ENCODE results near the gene KCP. TPM values are rescaled to one million over a fixed set of nuclear protein-coding genes. Genes with fewer than 3 reads are reported as not detected.
"Not testable (repeated sequence)": the region's sequence is repeated elsewhere in the genome, so short reads cannot be mapped to it uniquely, and the experiment has no call there.

The KCP gene
- total RNA-seq, 1 experiment from 2014 or later, result not detected

DNA sequence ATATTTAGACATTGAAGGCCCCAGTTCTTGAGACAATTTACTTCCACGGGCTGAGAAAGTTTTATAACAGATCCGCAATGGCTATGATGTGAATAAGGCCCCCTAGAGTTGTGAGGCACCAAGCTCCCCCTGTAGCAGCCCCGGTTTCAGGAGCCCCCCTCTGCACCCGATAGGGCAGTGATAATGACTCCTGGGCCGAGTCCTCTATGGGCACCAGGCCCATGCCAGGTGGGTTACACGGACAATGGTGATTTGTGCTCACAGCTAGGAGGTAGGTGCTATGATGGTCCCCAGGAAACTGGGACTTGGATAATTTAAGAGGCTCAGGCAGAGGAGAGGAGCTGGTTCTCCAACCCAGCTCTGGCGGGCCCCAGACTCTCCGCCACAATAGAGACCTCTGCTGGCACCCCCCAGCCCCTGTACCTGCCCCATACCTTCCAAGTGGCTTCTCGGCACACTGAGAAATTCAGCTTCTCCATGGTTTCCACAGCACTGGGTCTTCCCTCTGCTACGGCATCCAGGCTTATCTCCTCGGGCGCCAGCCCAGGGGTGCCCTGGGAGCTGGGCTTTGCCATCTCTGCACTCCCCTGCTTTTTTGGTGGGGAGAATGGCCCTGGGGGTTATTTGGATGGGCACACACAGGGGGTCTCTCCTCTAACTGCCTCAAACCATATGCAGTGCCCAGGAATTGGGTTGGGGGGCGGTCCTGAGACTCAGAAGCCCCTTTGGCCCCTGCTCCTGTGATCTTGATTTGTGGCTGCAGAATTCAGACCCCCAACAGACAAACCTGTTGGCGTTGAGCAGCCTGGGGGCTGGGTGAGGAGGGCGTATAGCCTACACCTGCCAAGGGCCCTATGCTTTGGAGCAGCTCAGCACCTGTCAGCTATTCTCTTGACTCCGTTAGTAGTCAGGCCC is 12.2 kb upstream of the KCP start:
- DNase-seq (ENCODE audit: extremely low read depth, low read depth), result no peak

DNA sequence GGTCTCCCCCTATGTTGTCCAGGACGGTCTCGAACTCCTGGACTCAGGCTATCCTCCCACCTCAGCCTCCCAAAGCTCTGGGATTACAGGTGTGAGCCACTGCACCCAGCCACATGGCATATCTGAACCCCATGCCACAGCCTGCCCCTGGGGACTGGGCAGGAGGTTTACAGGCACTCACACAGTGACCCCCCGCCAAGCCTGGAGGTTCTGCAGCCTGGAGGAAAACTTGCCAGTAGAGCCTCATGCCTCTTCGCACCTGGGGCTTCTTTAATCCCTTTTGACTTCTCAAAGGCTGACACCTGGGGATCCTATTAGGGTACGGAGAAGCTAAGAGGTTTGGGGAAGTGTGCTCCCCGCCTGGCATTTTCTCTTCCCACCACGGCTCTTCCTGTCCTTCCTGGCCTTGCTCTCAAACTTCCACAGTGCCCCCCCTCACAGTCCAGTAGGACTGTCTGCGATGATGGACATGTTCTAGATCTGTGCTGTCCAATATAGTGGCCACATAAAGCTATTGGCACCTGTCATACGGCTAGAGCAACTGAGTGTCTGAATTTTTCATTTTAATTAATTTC is 11.4 kb upstream of the KCP start:
- no peak for DNase-seq (ENCODE audit: extremely low read depth, low read depth)

DNA sequence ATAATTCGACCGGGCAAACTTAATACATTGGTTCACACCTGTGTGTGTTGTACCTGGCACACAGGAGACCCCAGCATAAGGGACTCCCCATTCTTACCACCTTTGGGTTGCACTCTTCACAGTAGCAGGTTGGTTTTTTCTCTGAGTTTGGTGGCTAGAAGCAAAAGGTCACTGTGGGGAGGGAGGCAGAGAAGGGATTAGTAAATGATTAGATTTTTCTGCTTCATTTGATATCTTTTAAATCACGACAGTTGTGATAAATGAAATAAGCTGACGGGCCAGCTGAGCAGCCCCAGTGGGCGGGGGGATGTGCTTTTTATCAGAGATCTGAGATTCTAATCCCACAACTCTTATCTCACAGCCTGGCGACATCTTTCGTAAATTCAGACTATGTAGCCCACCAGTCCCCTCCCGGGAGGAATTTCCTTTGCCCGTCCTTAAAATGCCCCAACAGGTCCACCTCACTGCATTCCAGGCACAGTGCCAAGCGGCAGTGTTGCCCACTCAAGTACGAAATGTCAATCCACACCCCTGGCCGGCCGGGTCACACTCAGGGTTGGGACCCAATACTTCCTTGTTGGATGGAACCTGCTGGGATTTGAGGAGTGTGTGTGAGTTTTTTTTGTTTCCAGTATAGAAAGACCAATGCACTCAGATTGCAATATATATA is 10.5 kb upstream of the KCP start:
- no peak for DNase-seq (ENCODE audit: extremely low read depth, low read depth)

DNA sequence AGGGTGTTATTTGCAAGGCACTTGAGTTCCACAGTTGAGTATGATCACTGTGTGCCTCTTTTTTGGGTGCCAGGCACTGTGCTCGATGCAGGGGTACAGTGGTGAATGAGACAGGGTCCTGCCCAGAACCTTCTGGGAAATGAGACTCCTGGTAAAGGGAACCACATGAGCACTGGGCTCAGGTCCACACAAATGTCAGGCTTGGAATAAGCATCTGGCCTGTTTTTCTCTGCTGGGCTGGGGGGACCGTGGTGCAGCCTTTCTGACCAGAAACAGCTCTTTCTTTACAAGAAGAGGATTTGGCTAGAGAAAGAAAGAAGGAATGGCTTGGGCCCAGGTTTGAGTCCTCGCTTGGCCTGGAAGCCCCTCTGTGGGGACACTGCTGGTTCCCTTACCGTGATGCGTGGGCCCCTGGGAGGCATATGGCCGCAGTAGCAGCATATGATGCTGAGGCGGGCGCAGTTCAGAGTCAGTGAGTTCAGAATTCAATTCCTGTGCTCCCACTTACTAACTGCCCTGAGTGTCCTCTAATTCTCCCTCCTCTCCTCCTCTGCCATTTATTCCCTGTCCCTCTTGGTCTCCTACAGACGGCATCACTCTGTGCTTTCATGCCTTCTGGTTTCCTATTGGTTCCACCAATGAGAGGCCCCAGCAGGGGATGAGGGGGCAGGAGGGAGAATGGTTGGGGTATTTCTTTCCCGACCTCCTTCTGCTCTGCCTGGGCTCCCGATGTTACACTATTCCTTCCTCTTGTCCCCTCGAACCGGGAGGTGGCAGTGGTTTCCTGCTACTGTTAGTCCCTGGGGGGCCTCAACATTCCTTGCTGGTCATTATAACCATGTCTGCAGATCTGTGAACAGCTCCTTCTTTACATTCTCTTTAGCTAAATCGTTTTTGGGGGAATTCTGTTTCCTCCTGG is 9.6 kb upstream of the KCP start:
- no peak for DNase-seq (ENCODE audit: extremely low read depth, low read depth)

DNA sequence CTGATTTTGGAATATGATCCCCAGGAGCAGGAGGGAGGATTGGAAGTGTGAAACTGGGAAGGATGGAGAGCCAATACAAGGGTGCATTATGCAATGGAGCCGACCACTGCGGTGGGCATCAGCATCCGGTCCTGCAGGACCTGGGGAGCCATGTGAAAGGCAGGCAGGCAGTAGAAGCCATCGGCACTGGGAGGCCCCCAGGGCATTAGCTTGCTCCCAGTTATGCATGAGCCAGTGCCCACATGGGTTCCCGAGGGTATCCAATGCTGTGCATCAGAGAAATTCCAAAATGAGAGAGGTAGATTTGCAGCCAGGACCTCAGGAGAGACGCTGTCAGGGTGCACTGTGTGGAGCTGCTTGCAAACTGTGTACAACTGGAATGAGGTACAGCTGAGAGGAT is 8.7 kb upstream of the KCP start:
- no peak for DNase-seq (ENCODE audit: extremely low read depth, low read depth)

DNA sequence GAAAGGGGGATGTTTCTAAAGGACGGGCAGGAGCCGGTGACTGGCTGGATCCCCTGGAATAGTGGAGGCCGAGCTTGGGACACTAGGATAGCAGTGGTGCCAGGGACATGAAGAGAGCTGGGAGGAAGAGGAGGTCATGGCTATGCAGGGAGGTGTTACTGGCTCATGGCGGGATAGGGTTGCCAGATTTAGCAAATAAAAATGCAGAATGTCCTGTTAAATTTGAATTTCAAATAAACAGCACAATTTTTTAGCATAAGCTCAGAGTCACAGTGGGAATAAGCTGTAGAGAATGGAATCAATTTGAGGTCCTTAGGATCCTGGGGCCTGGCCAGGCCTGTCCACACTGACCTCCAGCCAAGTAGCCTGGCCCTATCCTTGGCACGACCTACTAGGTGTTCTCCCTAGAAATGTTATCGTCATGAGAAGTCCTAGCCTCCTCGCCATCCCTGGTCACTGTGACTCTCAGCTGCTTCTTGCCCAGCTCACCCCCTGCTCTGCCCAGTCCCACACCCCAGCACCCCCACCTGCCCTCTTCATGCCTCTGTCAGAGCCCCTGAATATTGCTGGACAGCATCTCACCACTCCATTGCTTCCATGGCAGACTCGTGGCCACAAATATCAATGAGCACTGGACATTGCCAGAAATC is 7.6 kb upstream of the KCP start:
- no peak for DNase-seq (ENCODE audit: extremely low read depth, low read depth)

DNA sequence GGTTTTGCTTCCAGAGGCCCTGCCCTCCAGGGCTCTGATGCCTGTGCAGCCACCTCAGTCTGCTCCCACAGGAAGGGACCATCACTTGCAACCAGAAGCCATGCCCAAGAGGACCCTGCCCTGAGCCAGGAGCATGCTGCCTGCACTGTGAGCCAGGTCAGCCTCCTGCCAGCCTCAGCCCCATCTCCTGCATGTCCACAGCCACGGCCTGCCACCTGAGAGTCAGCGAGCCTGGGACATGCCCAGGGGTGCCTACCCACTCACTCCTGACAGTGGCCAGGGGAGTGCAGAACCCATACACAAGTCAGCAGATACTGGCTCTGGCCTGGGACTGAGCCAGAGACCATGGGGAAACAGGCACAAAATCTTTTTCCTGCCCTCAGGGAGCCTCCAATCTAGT is 6.6 kb upstream of the KCP start:
- DNase-seq (ENCODE audit: extremely low read depth, low read depth), result no peak

DNA sequence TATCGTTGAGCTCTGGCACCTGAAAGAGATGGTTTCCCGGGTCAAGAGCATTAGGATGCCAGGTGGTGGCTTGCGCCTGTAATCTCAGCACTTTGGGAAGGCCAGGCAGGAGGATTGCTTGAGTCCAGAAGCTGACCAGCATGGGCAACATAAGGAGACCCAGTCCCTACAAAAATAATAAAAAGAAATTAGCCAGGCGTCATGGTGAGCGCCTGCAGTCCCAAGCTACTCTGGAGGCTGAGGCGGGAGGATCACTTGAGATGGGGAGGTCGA is 6.1 kb upstream of the KCP start:
- DNase-seq (ENCODE audit: extremely low read depth, low read depth), result no peak

DNA sequence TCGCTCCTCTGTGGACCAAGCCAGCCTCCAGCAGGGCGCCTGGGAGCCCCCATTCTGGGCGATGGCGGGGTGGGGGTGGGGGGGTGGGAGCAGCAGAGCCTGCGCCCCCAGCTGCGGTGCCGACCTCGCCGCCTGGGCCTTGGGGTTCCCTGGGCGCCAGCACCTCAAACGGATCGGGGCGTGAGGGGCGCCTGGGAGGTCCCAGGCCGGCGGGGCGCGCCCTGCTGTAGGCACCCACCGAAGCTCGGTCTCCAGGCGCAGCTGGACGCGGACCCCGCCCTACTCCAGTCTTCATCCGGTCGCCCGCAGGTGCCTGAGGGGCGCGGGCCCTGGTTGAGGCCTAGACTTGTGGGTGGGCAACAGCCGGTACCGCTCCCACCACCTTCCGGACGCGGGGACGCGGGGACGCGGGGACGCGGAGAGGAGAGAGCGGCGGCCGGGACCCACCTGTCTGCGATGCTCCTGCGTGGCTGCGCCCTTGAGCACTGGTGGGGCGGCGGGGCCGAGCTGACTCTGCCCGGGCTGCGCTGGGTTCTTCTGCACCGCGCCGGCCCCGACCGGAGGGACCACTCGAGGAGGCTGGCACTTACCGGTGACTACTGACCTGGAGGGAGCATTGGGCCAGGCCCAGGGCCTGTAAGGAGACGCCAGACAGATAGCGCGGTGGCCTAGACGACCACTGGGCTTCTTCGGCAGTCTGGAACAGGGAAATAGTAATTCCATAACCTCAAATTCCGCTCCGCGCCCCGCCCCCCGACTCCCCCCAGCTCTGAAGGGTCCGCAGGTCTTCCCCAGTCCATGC is 5.5 kb upstream of the KCP start:
- DNase-seq (ENCODE audit: extremely low read depth, low read depth), result no peak

DNA sequence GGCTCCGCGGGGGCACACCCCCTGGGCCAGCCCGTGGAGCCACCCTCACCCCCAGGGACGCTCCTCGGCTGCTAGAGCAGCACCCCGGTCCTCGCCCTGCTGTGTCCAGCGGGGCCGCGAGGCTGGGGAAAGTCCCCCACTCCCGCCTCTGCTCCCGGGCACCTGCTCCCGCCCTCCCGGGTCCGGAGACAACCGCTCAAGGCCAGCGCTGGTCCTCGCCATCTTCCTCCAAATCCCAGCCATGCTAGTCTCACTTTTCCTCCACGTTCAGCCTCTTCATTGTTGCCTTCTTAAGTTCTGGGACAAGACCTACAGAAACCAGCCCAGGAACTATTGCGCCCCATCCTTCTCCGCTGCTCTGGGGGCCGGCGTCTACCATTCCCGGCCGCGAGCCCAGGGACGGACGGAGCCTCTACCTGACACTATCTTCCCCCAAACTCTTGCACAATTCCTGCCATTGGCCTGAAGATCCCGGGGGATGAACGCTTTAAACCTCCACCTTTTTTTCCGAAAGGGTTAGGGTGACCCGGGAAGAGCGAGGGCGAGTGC is 4.8 kb upstream of the KCP start:
- DNase-seq (ENCODE audit: extremely low read depth, low read depth), result no peak

DNA sequence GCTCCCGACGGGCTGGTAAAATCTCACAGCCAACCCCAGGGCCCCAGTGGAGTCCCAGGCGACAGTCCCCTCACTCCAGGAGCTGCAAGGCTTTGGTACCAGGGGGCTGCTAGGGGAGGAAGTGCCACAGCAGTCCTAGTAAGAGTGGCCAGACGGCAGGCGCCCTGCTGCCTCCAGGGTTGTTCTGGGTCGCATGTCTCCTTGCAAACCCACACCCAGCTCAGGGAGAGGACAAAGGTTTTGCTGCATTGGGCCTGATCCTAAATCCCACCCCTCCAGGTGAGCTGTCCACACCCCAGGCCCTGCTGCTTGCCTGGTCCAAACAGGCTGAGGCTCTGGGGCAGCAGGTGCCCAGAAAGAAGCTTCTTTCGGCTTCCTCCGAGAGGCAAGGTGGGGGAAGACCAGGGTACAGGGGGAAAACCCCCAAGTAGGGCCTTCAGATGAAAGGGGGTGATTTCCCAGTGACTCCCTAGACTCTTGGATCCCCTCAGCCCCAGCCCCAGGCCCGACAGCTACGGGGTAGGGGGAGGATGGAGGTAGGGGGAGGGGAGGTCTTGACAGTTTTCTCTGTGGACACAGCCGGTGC is 4.2 kb upstream of the KCP start:
- DNase-seq (ENCODE audit: extremely low read depth, low read depth), result no peak

DNA sequence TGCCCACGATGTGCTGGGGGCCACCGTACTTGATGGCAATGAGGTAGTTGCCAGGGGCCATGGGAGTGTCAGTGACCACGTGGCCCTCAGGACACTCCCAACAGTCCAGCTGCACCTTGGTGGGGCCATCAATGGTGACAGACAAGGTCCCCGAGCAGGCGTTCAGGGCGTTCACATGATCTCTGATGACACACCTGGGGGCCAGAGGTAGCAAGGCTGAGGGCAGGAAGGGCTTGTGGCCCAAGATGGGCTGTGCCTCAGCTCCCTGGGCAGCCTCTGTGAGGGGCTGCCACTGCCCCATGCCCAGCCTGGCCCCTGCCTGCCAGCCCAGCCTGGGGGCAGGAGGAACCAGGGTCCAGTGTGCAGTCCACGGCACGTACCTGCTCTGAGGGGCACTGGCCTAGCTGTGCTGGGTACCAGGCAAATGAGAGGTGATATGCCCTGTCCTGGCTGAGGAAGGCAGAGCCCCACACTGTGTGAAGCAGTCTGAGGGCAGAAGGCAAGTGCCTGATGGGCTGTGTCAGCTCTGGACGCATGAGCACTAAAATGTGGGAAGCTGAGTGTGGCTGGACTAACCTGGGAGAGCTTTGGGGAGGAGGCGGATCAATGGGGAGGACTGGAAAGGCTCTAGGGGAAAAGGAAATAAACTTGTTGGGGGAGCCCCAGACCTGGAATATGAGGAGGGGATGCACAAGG is 3.5 kb upstream of the KCP start:
- no peak for DNase-seq (ENCODE audit: extremely low read depth, low read depth)

DNA sequence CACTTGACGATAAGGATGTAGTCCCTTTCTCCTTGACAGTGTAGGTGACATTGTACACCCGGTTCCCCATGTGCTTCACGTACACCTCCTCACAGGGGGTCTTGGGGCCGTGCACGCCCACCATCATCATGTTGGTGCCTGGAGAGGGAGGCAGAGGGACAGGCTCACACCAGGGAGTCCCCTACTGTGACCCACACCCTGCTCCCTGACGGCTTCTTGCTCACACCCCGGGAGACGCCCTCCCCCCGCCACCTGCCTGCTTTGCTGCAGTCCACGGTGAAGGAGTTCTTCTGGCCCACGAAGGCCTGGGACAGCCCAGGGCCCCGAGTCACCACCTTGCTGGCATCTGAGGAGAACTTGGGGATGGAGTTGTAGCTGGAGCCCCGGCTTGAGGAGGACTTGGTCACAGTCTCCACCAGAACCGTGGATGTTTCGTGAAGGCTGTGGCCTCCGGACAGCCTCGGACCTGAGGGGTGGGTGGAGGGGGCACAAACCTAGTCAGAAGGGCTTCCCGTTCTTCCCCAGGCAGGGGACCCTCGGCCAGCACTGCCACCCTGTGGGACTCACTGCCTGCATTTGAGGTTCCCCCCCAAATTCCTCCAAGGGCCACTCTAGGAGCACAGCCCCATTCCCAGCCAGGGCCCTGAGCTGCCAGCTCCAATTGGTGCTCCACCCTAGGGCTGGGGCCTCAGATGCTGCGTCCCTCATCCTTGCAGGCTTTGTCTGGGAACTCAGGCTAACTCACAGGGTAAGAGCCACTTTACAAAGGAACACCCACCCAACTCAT is 2.4 kb upstream of the KCP start:
- not testable (repeated sequence) for DNase-seq (ENCODE audit: extremely low read depth, low read depth)

DNA sequence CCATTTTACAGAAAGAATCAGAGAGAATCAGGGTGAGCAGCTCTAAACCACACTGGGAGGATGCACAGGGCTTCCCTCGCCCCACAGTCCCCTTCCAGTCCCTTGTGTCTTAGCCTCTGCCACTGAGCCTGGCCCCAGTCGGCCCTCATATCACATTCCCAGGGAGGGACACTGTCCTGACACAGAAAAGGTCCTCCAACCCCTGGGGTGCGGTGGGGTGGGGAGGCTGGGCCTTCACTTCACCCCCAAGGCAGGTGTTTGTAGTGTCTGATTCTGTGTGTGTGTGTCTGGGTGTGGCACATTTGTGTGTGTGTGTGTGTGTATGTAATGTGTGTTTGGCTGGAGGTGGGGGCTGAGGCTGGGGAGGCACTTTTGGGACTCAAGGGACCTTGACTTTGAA is 1.8 kb upstream of the KCP start:
- DNase-seq (ENCODE audit: extremely low read depth, low read depth), result no peak

DNA sequence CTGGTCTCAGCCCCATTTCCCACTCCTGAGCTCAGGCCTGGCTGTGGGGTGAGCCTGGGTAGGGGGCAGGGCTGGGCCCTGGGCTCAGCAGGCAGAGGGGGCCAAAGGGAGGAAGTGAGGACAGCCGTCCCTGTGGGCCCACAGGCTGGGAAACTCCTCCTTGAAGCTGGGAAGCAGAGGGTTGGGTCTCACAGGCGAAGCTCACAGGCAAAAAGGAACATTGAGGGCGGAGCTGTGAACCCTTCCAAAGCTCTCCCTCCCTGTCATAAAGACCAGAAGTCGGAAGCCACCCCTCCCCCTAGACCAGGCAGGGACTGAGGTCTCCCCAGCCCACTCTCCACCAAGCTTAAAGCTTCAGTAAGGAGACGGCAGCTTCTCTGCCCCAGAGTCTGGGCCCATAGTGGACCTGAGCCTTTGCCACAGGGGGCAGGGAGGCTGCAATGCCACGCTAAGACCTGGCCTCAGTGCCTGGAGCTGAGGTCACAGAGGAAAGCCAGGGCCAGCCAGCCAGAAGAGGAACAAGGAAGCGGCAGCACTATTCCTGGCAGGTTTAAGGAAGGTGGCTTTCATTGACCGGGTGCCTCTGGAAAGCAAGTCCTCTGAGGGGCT is 1.0 kb upstream of the KCP start:
- no peak for DNase-seq (ENCODE audit: extremely low read depth, low read depth)

DNA sequence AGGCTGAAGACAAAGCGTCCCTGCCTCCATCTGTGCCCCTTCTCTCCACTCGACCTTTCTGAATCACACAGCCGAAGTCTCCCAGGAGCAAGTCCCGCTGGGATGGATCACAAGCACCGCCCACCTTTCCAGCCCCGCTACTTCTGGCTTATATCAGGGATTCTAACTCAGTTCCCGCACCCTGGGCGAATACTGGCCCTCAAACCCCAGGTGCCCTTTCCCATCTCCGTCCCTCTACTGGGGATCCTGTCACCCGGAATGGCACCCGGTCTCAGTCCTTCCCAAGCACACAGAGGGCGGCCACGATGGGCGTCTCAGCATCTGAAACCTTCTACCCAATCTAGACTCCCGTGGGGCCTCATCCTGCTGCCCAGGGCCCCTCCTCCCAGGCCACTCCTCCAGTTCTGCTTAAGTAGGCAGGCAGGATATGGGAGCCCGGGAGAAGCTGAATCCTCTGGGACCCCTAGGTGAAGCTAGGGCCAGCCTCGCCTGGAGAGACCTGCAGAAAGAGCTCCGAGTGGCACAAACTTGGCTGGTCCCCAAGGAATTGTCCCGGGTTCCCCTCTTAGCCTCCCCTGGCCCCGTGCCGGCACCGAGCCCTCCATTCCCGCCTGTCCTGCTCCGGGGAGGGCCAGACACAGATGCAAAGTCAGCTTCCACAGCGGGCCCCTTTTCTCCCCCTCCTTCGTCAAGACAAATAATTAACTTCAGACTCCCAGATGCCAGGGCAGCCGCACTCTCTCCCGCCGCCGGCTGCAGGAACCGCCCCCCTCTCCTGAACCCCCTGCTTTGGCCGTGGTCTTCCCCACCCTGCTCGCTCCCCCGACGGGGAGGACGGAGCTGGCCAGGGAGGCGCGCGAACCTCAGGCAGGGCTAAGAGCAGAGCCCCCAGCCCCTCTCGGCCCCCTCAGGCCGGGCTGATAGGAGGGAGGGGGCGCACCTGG is 612 bp downstream of the KCP start:
- no peak for DNase-seq (ENCODE audit: extremely low read depth, low read depth)

Measured in NCI-H460 (cell line).